Lung microvascular endothelial cell (primary cell): ENCODE data around the gene RASGRP2. TPM values are rescaled to one million over a fixed set of nuclear protein-coding genes. Genes with fewer than 3 reads are reported as not detected.
A peak's percentile ranks its signal among the peaks of the same experiment; 100 is the strongest.

ENCODE experiments used
- DNase-seq, 2 donors: peaks; one replicate each; pipeline versions ENCODE4 v3.0.0 to v3.0.0-alpha.2; 2010; ENCODE audit warnings: low read depth in 2 of 2
- total RNA-seq: library from RNA; depleted of rRNA; stranded (reverse); fragments of >200 nt; gene quantifications from 2 replicates; pipeline ENCODE4 v1.2.1, GENCODE V29; 2014

Gene RASGRP2
- 1.3 and 4.4 TPM in 2 replicates for total RNA-seq

DNA sequence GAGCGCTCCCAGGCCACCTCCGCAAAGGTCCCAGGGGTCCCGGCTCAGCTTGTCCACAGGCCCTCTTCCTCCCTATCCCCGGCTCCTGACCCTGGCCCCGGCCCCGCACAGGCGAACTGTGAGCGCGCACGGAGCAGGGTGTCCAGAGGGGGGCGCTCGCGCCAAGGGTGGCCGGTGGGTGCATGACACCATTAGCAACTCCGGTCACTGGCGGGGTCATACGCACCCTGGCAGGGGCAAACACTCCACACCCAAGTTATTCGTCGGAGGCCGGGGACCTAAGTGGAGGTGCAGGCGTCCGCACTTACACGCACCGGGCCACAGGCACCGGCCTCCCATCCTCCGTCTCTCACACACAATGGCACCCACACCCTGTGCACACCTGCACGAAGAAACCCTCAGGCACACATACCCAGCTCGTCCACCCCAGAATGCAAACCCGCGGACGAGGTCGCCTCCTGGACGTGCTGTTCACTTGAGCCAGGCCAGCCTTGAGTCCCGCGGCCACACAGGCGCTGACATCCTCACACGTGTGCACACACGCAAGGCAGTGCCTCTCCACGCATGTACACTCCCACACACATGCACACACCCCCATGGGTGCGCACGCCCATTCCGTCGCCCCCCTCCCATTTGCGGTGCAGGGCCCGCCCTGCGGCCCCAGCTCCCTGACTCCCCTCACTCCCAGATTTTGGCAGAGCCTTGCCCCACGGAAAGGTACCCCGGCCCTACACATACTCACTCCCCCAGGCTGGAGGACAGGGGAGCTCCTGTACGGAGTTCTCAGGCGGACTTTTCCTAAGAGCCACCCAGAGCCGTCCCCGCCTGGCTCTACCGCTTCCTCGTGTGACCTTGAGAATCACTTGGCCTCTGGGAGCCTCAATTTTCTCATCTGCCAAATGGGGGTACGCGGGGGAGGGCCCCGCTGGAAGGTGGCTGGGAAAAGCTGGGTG, at the start of gene RASGRP2:
Gene RASGRP2, minus strand, starts transcription at position 552 of the 953 bp plus-strand sequence. CDS start 1,276 bp downstream, outside the sequence.
- DNase-seq = peak; percentile 26 to 42

DNA sequence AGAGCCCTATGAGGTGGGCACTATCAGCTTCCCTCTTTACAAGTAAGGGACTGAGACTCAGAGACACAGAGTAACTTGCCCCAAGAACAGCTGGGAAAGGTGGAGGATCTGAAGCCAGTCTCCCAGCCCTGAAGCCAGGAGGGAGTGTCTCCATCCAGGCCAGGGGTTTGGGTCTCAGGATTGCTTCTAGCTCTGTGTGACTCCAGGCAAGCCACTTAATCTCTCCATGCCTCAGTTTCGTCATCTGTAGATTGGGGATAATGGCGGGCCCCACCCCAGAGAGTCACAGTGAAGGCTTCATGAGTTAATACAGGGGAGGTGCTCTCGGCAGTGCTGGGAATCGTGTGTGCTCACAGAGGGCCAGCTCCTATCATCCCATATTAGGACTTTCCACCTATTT, 48.5 kb upstream of the RASGRP2 start:
- DNase-seq = no peak

DNA sequence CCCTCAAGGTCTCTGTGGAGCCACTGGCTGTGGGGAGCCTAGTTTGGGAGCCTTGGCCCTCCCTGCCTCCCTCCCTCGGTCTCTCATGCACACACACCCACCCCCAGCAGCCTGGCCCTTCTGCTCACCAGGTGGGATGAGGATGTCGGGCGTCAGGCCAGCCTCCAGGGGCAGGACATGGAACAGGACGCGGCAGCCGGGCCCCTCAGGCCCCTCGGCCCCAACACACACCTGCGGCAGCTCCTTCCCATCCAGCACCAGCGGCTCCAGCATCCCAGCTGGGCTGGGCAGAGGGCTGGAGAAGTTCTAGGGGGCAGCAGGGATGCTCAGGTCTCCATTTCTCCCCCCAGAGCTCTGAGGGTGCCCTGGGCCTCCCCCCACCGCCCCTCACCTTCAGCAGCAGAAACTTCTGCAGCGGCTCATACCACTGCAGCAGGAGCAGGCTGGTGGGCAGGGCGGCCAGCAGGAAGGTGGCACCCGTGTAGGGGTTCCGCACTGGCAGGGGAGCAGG, 47.9 kb upstream of the RASGRP2 start:
- DNase-seq = no peak

DNA sequence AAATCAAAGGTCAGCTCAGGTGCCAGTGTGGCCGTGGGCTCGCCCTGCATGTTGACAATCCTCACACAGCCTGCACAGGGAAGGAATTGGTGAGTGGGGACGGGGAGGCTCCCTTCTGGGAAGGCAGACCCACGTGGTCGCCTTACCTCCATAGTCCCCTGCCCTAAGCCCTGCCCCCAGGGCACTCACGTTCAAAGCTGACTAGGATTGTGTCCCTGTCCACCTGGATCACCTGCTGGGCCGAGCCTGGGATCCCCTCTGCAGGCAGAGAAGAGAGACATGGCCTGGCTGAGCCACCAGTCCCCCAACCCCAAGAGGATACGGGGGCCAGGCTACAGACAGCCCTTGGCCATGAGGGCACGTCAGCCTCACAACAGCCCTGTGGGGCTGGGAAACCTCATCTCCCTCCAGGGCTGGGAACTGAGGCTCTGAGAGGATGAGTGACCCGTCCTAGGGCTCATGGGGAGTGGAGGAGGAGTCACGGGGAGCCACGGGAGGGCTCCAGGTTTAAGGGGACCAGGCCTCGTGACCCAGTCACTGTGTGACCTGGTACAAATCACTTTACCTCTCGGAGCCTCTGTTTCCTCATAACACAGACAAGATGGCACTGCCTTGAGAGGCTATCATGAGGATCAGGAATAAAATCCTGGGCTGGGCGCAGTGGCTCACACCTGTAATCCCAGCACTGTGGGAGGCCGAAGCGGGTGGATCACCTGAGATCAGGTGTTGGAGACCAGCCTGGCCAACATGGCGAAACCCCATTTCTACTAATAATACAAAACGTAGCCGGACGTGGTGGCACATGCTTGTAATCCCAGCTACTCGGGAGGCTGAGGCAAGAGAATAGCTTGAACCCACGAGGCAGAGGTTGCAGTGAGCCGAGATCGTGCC, 46.5 kb upstream of the RASGRP2 start:
- no peak for DNase-seq

DNA sequence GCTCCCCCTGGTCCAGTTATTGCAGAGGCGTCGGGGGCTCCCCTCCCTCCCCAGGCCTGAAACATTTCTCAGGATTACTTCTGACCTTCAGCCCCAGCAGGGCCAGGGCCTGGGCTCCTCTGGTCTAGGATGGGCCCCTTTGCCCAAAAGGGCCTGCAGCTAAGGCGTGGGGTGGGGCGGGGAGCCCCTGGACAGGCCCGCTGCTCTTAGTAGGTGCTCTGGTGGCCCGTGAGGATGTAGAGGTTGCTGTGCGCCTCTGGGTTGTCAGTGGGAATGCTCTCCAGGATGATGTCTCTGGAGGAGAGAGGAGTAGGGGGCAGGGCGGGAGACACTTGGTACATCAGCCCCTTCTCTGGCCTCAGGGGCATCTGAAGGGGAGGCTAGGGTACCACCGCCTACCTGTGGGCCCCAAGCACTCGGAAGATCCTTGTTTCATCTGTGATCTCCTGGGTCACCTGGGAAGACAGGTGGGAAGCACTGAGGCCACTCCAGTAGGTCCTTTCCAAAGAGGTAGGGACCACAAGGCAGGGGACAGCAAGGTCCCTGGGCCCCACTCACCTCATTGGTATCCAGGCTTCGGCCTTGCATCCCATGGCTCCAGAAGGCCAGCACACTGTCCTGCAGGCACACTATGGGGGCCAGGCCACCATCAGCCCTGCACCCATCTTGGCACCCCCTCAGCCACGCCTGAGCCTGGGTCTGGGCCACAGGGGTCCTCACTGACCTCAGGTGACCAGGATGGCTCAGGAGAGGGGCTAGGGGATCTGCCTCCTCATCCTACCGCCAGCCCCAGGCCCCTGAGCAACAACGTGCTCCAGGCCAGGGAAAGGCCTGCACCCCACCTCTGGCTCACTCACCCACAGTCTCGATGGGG, 45.6 kb upstream of the RASGRP2 start:
- no peak for DNase-seq

DNA sequence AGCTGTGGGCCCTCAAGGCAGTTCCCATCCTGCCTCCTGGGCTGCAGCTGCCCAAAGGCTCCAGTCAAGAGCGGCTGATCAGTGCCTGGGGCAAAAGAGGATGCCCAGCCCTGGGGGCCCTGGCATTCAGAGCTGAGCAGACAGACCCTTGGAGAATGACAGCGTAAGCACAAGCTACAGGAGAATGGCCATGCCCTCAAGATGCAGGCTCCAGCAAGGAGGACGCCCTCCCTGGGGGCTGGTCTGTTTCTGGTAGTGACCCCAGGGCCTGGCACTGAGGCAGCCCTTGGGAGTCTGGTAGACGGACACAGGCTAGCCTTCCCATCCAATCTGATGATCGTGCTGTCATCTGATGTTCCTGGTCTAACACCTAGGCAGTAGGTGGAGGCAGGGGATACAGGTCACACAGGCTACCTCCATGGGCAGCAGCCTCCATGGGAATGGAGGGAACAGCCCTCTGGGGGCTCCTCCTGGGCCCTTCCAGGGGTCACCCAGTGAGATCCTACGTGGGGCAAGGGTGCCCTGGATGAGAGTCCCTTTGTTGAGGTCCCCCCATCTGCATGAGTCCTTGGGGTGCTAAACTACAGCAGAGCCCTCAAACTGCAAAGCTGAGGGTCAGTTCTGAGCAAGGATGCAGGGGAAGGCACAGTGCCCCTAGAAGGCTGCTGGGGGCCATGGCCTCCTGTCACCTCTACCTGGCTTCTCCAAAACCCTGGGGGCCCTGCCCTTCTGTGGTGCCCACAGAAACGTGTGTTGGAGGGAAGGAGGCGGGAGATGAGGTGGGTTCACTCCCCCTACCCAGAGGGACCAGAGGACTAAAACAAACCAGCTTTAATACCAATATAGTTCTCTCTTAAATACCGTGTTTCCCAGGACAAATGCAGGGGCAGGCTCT, 44.6 kb upstream of the RASGRP2 start:
- no peak for DNase-seq

DNA sequence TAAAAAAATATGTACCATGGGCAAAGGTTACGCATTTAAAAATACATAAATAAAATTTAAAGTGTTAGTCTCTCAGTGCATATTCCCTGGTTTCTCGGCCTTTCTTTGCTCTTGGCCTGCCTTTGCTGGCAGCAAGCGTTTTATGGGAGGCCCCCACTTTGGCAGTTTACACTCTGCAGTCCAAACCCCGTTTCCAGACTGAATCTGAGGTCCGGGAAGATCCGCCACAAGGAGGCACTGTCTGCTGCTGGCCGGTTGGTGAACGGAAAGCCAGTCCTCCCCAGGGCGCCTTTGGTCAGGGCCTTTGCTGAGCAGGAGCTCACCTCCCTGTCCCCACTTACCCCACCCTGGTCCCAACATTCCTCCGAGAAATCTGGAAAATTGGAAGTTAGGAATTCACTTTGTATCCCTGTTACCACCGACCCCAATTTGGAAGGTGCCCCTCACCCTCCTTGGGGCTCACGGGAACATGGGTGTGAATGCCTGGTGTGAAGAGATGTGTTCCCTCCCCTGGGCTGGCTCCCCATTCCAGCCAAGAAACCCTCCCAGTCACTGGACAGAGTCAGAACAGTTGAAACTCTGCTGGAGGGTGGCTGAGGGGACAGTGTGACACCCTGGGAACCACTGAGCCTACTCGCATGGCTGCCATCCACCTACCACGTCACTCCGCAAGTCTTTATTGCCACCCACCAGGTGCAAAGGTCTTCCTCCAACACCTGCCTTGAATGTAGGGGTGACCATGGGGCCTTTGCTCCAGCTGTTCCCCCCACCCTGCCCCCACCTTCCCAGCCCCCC, 43.8 kb upstream of the RASGRP2 start:
- DNase-seq = peak; percentile 71 to 77

DNA sequence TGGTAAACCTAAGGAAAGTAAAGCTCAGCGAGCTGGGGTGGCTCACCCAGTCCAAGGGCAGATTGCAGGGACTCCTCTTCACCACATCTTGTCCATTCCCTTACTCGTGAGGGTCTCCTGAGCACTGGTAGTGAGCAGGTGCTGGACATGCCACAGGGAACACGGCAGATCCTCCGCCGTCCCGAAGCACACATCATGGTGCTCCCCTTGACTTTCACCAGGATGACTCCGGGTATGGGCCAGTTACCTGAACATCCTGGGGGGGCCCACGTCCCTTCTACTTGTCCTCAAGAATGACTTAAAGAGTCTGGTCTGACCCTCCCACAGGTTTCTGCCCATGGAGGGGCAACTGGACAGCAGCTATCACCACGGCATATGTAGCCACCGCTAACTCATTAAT, 42.4 kb upstream of the RASGRP2 start:
- no peak for DNase-seq

DNA sequence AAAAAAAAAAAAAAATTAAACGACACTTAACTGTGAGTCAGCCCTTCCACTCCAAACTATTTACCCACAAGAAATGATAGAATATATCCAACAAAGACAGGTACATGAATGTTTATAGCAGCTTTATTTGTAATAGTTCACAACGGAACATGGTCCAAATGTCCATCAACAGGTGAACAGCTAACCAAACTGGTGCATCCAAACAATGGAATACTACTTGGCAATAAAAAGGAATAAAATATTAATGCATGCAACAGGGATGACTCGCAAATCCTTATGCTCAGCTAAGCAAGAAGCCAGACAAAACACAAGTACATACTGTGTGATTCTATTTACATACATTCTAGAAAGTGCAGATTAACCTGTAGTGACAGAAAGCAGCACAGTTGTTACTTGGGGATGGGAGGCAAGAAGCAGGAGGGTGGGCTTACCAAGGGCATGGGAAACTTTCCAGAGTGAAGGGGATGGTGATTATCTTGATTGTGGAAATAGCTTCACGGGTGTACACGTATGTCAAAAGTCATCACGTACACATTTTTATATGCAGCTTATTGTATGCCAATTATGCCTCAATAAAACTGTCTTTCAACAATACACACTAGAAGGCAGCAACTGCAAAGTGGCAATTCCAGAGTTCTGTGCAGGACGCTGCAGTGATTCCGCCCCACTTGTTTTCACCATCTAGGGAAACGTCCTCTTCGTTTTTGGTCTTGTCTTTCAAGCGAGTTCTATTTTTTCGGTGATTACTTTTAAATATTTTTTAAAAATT, 41.1 kb upstream of the RASGRP2 start:
- no peak for DNase-seq

DNA sequence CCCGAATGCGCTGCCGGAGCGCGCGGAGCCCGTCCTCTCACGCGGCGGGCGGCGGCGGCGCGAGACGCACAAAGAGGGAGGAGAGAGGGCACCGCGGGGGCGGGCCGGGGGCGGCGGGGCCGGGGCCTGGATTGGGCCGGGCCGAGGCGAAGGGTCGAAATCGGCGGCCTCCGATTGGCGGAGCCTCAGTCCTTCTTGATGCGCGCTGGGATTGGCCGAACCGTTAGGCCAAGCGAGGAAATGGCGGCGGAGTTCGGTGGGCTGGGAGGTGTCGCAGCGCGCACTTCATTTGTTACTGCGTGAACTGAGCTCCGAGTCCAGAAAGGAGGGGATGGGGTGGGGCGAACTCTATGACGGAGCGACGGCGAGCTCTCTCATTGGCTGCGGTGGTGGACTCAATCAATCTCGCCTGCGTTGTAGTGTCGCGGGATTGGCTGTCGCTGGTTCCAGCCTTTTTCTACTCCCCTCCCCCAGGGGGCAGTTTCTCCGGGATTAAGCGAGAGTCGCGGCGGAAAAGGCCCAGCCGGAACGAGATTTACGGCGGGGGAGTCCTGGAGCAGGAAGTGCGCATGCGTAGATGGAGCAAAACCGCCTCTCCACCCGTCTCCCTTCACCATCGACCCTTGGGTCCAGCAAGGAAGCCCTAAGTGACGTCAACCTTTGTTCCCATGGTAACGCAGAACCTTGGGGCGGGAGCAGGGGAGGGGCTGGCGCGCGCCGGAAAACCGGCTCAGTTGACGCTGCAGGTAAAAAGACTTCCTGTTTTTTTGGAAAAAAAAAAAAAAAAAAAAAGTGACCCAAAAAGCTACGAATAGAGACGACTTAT, 34.7 kb upstream of the RASGRP2 start, which contains the start of gene SF1:
Gene SF1, minus strand, starts transcription at position 70 of the 826 bp plus-strand sequence. CDS start 150 bp downstream, outside the sequence.
- DNase-seq = peak; percentile 100

DNA sequence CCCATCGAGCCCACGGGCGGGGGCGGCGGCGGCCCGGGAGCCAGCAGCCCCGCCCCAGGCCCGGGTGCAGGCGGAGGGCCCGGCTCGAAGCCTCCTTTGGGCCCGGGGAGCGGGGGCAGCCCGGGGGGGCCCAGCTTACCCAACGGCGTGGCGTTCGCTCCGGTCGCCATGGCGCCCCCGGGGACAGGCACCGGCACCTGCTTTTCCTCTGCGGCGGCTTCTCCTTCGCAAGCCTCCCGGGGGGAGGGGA, 34.2 kb upstream of the RASGRP2 start:
- no peak for DNase-seq

DNA sequence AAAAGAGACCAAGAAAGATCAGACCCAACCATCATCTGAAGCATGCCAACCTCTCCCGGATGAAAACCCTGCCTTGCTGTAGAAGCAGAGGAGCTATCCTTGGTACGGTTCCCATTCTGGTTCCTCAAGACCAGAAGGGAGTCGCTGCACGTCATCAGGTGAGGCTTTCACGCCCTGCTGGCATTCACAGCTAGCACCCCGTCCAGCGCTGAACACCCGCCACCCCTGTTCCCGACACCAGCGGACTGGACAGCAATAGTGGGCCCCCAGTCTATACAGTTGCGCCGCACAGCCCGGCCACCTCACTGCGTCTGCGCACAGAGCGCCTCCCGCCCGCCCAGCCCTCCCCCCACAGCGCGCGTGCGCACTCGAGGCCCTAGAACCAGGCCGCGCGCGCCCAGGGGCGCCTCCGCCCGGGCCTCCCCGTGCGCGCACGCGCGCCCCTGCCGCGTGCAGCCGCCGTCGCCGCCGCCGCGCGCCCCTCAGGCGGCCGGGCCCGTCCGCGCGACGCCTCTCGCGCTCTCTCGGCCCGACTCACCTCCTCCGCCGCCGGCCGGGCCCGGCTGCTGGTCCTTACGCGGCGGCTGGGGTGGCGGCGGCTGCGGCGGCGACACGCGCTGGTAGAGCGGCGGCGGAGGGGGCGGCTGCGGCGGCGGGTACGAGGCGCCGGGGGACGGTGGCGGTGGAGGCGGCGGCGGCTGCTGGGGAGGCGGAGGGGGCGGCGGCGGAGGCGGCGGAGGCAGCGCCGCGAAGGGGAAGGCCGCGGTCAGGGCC, 33.7 kb upstream of the RASGRP2 start:
- peak; percentile 84 to 90 for DNase-seq

DNA sequence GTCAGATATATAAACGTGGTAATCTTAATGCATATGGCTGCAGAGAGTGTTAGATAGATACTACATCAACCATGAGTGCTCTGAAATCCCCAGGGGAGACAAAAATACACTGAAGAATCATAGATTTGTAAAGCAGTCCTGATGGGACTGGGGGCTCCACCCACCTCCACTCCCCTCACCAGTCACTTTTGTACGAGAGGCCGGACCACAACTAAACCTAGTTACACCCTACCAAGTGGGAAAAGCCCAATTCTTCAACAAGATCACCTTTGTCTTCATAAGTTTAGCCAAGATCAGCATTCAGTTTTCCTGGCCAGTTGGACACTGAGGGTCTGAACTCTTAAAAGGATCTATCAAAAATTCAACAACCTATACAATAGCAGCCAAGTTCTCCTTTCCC, 32.9 kb upstream of the RASGRP2 start:
- DNase-seq = no peak

DNA sequence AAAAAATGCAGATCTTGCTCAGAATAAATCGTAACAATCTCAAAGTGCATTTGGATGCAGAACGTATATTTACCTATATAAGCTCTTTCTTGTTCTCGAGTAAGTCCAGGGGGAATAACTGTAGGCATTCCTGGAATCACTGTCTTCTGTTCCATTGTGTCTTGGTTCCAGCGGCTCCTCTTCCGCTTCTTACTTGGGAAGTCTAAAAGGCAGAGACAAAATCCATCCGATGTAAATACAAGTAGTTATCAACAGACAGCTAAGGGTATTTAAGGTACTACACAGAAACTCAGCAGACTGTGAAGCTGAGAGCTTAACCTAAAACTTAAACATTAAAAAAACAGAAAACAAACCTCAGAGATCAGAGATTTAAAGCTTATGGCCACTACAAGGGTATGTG, 32.5 kb upstream of the RASGRP2 start:
- no peak for DNase-seq

DNA sequence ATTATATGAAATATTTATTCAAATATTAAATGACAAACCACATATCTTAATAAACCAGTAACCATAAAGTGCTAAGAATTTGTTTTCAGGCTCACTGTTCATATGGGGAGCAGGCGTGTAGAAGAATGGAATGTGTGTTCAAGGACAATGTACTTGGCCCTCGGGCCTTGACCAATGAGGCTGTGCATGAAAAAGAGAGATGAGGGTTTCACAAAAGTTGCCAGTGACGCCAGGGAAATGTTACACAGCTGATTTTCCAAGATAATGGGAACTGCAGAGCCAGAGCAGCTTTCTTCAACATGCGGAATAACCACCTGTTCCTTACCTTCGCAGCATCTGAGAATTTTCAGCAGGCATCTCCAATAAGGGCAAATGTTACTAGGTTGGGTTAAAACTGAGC, 30.2 kb upstream of the RASGRP2 start:
- DNase-seq = no peak

DNA sequence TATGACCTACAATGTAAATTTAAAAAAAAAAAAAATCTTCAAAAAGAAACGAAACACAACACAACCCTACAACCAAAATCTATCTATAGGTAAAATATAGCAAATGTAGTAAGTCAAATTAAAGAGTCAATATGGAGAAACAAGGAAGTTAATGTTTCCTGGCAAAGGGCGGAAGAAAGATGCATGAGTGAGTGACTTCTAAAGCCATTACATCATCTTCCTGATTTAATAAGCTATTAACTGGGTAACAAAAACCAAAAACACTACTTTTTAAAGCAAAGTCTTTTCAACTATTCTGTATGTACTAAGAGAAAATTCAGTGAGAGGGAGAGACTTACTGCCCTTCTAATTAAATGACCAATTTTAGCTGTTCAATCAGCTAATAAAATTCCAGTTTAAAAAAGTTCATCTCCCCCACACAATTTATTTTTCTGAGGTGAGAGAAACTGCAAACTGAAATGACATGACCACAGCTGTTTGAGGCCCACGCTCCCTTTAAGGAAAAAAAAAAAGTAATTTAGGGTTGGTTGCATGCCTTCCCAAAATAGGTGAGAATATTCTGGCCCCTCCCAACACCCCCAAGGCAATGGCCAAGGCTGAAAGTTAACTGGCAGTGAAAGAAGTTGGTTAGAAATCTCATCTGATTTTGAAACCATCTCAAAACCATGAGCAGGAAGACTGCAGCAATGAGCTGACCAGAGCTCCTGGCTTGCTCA, 28.5 kb upstream of the RASGRP2 start:
- DNase-seq = peak in 1 of 2 donors; percentile 61
